Measurements from ENCODE around the gene CPED1. TPM values are rescaled to one million over a fixed set of nuclear protein-coding genes. Genes with fewer than 3 reads are reported as not detected.

CPED1 gene
- total RNA-seq, 2 donors from 2014 or later = 5.3 to 7.3 TPM

GRCh38 chr7:121167971-121168370, 179.5 kb downstream of the CPED1 start:
- intact Hi-C loops (cut with DNase I) = no loop called here
- no peaks in the 10 kb centered on the region for H3K36me3 ChIP-seq (replicated peaks in 1 of 2; ENCODE audit: insufficient read depth in 1 of 2, low read depth in 2 of 2)

GRCh38 chr7:121169469-121169868, 181.0 kb downstream of the CPED1 start:
- 52 to 59% methylated on average over 2 of the region's 2 CpGs for WGBS, 2 donors
- no peaks in the 10 kb centered on the region for H3K9me3 ChIP-seq
- H3K4me3 ChIP-seq = no peak overlapping the region
- intact Hi-C loops (cut with DNase I) = no loop called here
- no peak for ATAC-seq
- no peak for DNase-seq
- H3K27me3 ChIP-seq = no peaks in the 10 kb centered on the region
- TF ChIP-seq CTCF (IDR thresholded peaks at IDR 0.05) (no peak), POLR2A (IDR thresholded peaks at IDR 0.05) (no peak)
- no peaks in the 10 kb centered on the region for H3K36me3 ChIP-seq (replicated peaks in 1 of 2; ENCODE audit: insufficient read depth in 1 of 2, low read depth in 2 of 2)
- H3K4me1 ChIP-seq = no peaks in the 10 kb centered on the region
- no peak overlapping the region for H3K27ac ChIP-seq

More at GRCh38 chr7:121167971-121168370, 179.5 kb downstream of the CPED1 start:
- Histone ChIP-seq H3K4me1 (no peaks in the 10 kb centered on the region), H3K27me3 (no peaks in the 10 kb centered on the region), H3K4me3 (no peak overlapping the region), H3K9me3 (no peaks in the 10 kb centered on the region), H3K27ac (no peak overlapping the region)
- no peak for ATAC-seq
- TF ChIP-seq POLR2A (IDR thresholded peaks at IDR 0.05) = no peak
- no peak for TF ChIP-seq CTCF (IDR thresholded peaks at IDR 0.05)
- 91 to 93% methylated on average over 9 of the region's 9 CpGs for WGBS, 2 donors
- DNase-seq = no peak

DNA sequence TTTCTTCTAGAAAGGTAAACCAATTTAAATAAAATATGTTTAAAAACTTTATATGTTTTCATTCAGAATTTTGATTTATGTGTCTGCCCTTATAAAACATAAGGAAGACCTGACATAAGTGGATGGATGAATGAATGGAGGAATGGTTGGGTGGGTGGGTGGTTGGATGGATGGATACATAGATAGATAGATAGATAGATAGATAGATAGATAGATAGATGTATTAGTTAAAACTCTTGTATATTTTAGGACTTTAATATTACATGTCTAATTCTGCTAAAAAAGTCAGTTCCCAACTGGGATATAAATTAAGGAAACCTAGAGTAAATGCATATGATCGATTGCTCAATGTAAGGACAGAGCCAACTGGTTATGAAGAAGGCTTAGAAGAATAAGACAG, 184.0 kb downstream of the CPED1 start:
- no peaks in the 10 kb centered on the region for H3K27me3 ChIP-seq
- no peak overlapping the region for H3K4me3 ChIP-seq
- H3K9me3 ChIP-seq = no peaks in the 10 kb centered on the region
- H3K27ac ChIP-seq = no peak overlapping the region
- no peak for DNase-seq
- H3K36me3 ChIP-seq (replicated peaks in 1 of 2; ENCODE audit: insufficient read depth in 1 of 2, low read depth in 2 of 2) = no peaks in the 10 kb centered on the region
- no peak for ATAC-seq
- intact Hi-C loops (cut with DNase I) = no loop called here
- 78 to 79% methylated on average over 1 of the region's 1 CpG for whole genome bisulfite sequencing, 2 donors
- no peaks in the 10 kb centered on the region for H3K4me1 ChIP-seq
- TF ChIP-seq POLR2A (IDR thresholded peaks at IDR 0.05) = no peak
- TF ChIP-seq CTCF (IDR thresholded peaks at IDR 0.05) = no peak

GRCh38 chr7:121175826-121176225, 187.3 kb downstream of the CPED1 start:
- TF ChIP-seq POLR2A (IDR thresholded peaks at IDR 0.05) (no peak), CTCF (IDR thresholded peaks at IDR 0.05) (no peak)
- WGBS, 2 donors = 72 to 73% methylated on average over 5 of the region's 5 CpGs
- no peak overlapping the region for H3K27ac ChIP-seq
- no peak overlapping the region for H3K4me3 ChIP-seq
- H3K27me3 ChIP-seq = no peaks in the 10 kb centered on the region
- DNase-seq (no peak), ATAC-seq (no peak)
- no peaks in the 10 kb centered on the region for H3K9me3 ChIP-seq
- no peaks in the 10 kb centered on the region for H3K36me3 ChIP-seq (replicated peaks in 1 of 2; ENCODE audit: insufficient read depth in 1 of 2, low read depth in 2 of 2)
- intact Hi-C loops (cut with DNase I) = no loop called here
- H3K4me1 ChIP-seq = no peaks in the 10 kb centered on the region

GRCh38 chr7:121178452-121178851, 189.9 kb downstream of the CPED1 start:
- intact Hi-C loops (cut with DNase I) = no loop called here
- no peak for ATAC-seq
- 77 to 78% methylated on average over 3 of the region's 3 CpGs for WGBS, 2 donors

More at GRCh38 chr7:121178452-121178851, 189.9 kb downstream of the CPED1 start:
- TF ChIP-seq CTCF (IDR thresholded peaks at IDR 0.05) (no peak), POLR2A (IDR thresholded peaks at IDR 0.05) (no peak)
- no peaks in the 10 kb centered on the region for H3K4me1 ChIP-seq
- no peak overlapping the region for H3K27ac ChIP-seq
- H3K27me3 ChIP-seq = no peaks in the 10 kb centered on the region
- no peaks in the 10 kb centered on the region for H3K36me3 ChIP-seq (replicated peaks in 1 of 2; ENCODE audit: insufficient read depth in 1 of 2, low read depth in 2 of 2)
- no peak overlapping the region for H3K4me3 ChIP-seq
- H3K9me3 ChIP-seq = no peaks in the 10 kb centered on the region
- no peak for DNase-seq

Measured in body of pancreas (tissue), 4 donors.